Coronary artery (tissue), 2 donors: ENCODE measurements around the gene FRMD5.

Experiments
- DNase-seq: peaks from one replicate; pipeline ENCODE4 v3.0.0-alpha.2; 2017; ENCODE audit warnings: low spot score
- H3K27ac ChIP-seq, 2 donors: fragments of 200-600 bp; sonication (generic); one replicate each; pipeline ENCODE4 v1.5.1; 2016 to 2019
- H3K4me3 ChIP-seq: fragments of 200-600 bp; sonication (generic); 2 replicates; pipeline ENCODE4 v1.5.1; 2016; ENCODE audit warnings: mild to moderate bottlenecking, moderate library complexity
- TF ChIP-seq, protein P1 (sequence below): fragments of 200-600 bp; sonication (generic); IDR thresholded peaks from one replicate; pipeline ENCODE4 v1.5.1; 2019; ENCODE audit warnings: antibody characterized with exemption

FRMD5 gene

DNA sequence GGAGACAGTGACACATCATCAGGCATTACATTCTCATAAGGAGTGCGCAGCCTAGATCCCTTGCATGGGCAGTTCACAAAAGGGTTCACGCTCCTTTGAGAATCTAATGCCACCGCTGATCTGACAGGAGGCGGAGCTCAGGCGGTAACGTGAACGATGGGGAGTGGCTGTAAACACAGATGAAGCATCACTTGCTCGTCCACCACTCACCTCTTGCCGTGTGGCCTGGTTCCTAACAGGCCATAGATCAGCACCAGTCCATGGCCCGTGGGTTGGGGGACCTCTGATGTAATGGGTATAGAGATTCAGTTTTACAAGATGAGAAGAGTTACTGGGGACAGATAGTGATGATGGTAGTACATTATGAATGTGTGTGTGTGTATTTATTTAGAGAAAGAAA lies 63.0 kb downstream of the FRMD5 start:
- Histone ChIP-seq H3K4me3 (no peak overlapping the region), H3K27ac (no peak overlapping the region)
- DNase-seq: no peak
- TF ChIP-seq, protein P1, sequence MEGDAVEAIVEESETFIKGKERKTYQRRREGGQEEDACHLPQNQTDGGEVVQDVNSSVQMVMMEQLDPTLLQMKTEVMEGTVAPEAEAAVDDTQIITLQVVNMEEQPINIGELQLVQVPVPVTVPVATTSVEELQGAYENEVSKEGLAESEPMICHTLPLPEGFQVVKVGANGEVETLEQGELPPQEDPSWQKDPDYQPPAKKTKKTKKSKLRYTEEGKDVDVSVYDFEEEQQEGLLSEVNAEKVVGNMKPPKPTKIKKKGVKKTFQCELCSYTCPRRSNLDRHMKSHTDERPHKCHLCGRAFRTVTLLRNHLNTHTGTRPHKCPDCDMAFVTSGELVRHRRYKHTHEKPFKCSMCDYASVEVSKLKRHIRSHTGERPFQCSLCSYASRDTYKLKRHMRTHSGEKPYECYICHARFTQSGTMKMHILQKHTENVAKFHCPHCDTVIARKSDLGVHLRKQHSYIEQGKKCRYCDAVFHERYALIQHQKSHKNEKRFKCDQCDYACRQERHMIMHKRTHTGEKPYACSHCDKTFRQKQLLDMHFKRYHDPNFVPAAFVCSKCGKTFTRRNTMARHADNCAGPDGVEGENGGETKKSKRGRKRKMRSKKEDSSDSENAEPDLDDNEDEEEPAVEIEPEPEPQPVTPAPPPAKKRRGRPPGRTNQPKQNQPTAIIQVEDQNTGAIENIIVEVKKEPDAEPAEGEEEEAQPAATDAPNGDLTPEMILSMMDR: no peak

DNA sequence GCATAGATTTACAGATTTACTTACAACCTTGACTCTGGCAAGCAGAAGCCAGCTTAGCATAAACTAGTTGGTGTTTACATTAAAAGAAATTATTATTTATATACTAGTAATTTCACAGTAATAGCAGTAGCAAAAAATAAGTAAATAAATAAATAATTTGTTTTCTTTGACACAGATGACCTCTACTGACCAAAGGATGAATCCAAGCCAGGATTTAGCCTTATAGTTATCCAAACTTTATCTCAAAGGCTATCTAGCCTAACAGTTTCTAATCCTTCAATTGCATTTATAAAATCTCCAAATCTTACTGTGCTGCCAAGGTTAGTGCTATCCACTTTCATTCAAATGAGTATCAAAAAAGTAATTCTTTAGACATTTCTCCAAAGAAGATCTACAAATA lies 64.3 kb downstream of the FRMD5 start:
- Histone ChIP-seq H3K4me3 (no peak overlapping the region), H3K27ac (no peak overlapping the region)
- TF ChIP-seq, protein P1: no peak
- DNase-seq: no peak

DNA sequence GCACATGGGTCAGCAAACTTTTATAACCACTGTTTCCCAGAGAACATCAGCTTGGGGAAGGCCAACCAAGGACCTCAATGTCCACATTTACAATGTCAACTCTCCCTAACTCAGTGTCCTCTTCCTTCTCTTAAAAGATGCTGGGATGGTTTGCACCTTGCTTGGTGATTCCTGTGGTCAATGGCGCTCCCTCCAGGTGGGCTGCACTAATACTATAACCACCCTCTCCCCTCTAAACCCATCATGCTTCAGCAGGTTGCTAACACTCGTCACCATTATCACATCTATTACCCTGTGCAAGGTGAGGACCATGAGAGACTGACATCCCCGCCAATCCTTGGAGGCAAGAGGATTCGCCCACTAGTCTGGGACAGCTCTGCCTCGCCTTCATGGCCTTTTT lies 65.2 kb downstream of the FRMD5 start:
- DNase-seq: no peak
- no peak overlapping the region for H3K4me3 ChIP-seq
- H3K27ac ChIP-seq: no peak overlapping the region
- TF ChIP-seq, protein P1: no peak

DNA sequence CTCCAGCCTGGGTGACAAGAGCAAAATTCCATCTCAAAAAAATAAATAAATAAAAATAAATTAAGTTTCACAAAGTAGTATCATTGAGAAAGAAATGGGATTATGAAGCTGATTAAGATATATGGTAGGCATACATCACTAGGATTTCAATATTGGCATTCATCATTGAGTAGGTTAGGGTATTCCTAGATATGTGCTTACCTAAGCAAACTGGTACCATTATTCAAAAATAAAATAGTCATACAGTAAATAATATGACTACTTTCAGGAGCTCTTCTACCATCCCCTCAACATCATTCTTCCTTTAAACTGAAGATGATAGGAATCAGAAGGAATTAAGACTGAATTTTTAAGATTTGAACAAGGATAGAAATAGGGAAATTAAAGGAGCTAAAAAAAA lies 66.6 kb downstream of the FRMD5 start:
- DNase-seq: no peak
- Histone ChIP-seq H3K4me3 (no peak overlapping the region), H3K27ac (no peak overlapping the region)
- TF ChIP-seq, protein P1: no peak

DNA sequence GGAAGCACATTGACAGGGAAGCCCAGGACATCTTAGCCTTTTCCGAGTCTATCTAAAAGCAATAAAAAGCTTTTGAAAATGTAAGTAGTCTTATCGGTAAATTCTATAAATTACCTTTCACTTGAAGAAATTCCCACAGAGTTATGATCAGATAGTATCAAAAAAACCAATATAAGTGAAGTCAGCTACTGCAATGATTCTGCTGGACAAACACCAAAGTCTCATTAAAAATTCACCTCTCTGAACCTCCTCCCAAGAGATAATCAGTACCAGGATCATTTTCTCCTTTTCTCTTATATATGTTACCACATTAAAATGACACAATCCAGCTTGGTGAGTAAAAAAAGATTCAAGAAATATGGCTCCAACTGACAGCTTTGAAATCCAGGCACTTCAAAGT lies 69.2 kb downstream of the FRMD5 start:
- no peak for DNase-seq
- no peak overlapping the region for H3K4me3 ChIP-seq
- H3K27ac ChIP-seq: no peak overlapping the region
- TF ChIP-seq, protein P1: no peak

DNA sequence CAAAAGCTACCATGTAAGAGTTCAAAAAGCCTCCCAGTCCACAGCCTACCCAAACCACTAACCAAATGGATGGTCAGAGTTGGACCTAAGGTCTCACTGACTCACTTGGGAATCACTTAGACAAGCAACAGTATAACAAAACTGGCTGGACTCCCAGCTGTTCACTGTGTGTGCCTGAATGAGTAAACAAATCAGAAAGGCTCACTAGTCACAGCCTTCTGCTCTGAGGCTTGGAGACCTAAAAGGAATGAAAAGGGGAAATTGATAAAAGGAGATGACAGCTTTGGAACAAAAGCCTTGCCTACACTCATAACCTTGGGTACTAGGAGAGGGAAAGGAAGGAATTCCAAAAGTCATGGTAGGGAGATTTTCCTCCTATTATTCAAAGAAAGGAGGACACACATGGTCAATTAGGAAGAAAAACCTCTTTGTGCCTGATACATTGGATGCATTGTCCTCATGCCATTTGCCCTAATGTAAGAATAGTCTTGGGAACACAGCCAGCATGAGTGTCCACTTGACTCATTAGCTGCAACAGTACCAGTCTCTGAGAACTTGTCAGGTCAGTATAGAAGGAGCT lies 92.3 kb downstream of the FRMD5 start:
- Histone ChIP-seq H3K27ac (no peak overlapping the region), H3K4me3 (no peak overlapping the region)
- TF ChIP-seq, protein P1: no peak
- no peak for DNase-seq

DNA sequence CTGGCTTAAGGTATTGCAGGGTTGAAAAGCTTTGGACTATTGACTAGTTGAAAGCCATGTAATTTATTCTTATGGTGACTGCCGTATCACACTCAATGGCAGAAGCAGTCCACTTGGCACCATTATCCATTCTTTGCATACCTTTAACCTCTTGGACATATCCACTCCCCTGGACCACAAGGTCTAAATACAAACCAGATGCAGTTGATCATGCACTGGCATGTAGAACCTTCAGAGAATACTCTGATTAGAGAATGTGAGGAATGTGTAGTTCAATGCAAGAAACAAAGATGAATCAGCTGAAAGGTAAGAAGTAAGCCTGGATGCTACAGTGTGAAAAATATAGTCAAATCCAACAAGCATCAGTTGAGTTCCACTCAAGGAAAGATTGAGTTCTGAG lies 93.1 kb downstream of the FRMD5 start:
- H3K4me3 ChIP-seq: no peak overlapping the region
- no peak for DNase-seq

More for the DNA sequence above, 93.1 kb downstream of the FRMD5 start:
- TF ChIP-seq, protein P1: no peak
- no peak overlapping the region for H3K27ac ChIP-seq
